NT2/D1 (cell line): ENCODE measurements around the gene MED12L.

Experiments used
- DNase-seq: peaks from one replicate; pipeline ENCODE4 v3.0.0-alpha.2; 2011; ENCODE audit warnings: low read depth, low spot score
- H3K27me3 ChIP-seq: 2 replicates; pipeline ENCODE4 v1.6.0; 2011; ENCODE audit warnings: mild to moderate bottlenecking; ENCODE audit not compliant: insufficient read length, insufficient read depth
- H3K36me3 ChIP-seq: 2 replicates; pipeline ENCODE4 v1.6.1; 2011; ENCODE audit warnings: mild to moderate bottlenecking, low read length, mixed read lengths; ENCODE audit not compliant: insufficient read depth, insufficient read length
- H3K4me1 ChIP-seq: 2 replicates; pipeline ENCODE4 v1.5.1; 2011; ENCODE audit not compliant: insufficient read depth, insufficient read length
- H3K4me3 ChIP-seq: 2 replicates; pipeline ENCODE4 v1.5.1; 2011; ENCODE audit warnings: low read depth; ENCODE audit not compliant: insufficient read length
- H3K9ac ChIP-seq: 2 replicates; pipeline ENCODE4 v1.6.0; 2011; ENCODE audit warnings: low read depth; ENCODE audit not compliant: insufficient read length
- H3K9me3 ChIP-seq: 2 replicates; pipeline ENCODE4 v1.5.1; 2011; ENCODE audit warnings: mild to moderate bottlenecking, low read length; ENCODE audit not compliant: insufficient read depth
- SUZ12 ChIP-seq: IDR thresholded peaks from 2 replicates; pipeline ENCODE4 v1.6.1; 2011; ENCODE audit not compliant: insufficient read length, insufficient read depth; ENCODE audit errors: extremely low read depth
- YY1 ChIP-seq: IDR thresholded peaks from 2 replicates; pipeline ENCODE4 v1.6.1; 2011; ENCODE audit not compliant: insufficient read length, insufficient read depth
- ZNF274 ChIP-seq: IDR thresholded peaks from 2 replicates; pipeline ENCODE4 v1.6.1; 2011; ENCODE audit warnings: mild to moderate bottlenecking, low read depth, low read length

Gene MED12L

GRCh38 chr3:151400341-151400740 lies 314.9 kb downstream of the MED12L start:
- DNase-seq = no peak
- Histone ChIP-seq H3K4me1 (no peaks in the 10 kb centered on the region), H3K27me3 (no peaks in the 10 kb centered on the region), H3K36me3 (no peaks in the 10 kb centered on the region), H3K9me3 (no peaks in the 10 kb centered on the region), H3K4me3 (no peak overlapping the region), H3K9ac (no peak overlapping the region)
- TF ChIP-seq ZNF274 (no peak), YY1 (no peak), SUZ12 (no peak)

GRCh38 chr3:151402349-151402748 lies 316.9 kb downstream of the MED12L start:
- Histone ChIP-seq H3K27me3 (no peaks in the 10 kb centered on the region), H3K4me1 (no peaks in the 10 kb centered on the region), H3K9me3 (no peaks in the 10 kb centered on the region), H3K36me3 (no peaks in the 10 kb centered on the region), H3K4me3 (no peak overlapping the region), H3K9ac (no peak overlapping the region)
- DNase-seq = no peak
- TF ChIP-seq YY1 (no peak), ZNF274 (no peak), SUZ12 (no peak)

GRCh38 chr3:151403246-151403645 lies 317.8 kb downstream of the MED12L start:
- no peaks in the 10 kb centered on the region for H3K36me3 ChIP-seq
- no peaks in the 10 kb centered on the region for H3K4me1 ChIP-seq
- no peak overlapping the region for H3K4me3 ChIP-seq
- H3K9ac ChIP-seq = no peak overlapping the region
- TF ChIP-seq ZNF274 (no peak), YY1 (no peak), SUZ12 (no peak)
- DNase-seq = no peak
- H3K9me3 ChIP-seq = no peaks in the 10 kb centered on the region
- H3K27me3 ChIP-seq = no peaks in the 10 kb centered on the region

- no peaks in the 10 kb centered on the region for H3K36me3 ChIP-seq
- H3K9ac ChIP-seq = no peak overlapping the region
- no peak for DNase-seq
- H3K4me1 ChIP-seq = no peaks in the 10 kb centered on the region
- TF ChIP-seq ZNF274 (no peak), YY1 (no peak), SUZ12 (no peak)
- no peak overlapping the region for H3K4me3 ChIP-seq
- H3K9me3 ChIP-seq = no peaks in the 10 kb centered on the region
- no peaks in the 10 kb centered on the region for H3K27me3 ChIP-seq
Observed at GRCh38 chr3:151404316-151404715, 318.9 kb downstream of the MED12L start.

GRCh38 chr3:151407928-151408327 lies 322.5 kb downstream of the MED12L start:
- Histone ChIP-seq H3K9ac (no peak overlapping the region), H3K4me1 (no peaks in the 10 kb centered on the region), H3K9me3 (no peaks in the 10 kb centered on the region), H3K36me3 (no peaks in the 10 kb centered on the region), H3K27me3 (no peaks in the 10 kb centered on the region), H3K4me3 (no peak overlapping the region)
- no peak for DNase-seq
- TF ChIP-seq YY1 (no peak), ZNF274 (no peak)

GRCh38 chr3:151410891-151411559 lies 325.6 kb downstream of the MED12L start:
- no peak for DNase-seq
- no peaks in the 10 kb centered on the region for H3K4me1 ChIP-seq
- no peaks in the 10 kb centered on the region for H3K27me3 ChIP-seq
- no peak overlapping the region for H3K4me3 ChIP-seq
- TF ChIP-seq SUZ12 (no peak), YY1 (no peak), ZNF274 (no peak)
- H3K9me3 ChIP-seq = no peaks in the 10 kb centered on the region
- H3K36me3 ChIP-seq = no peaks in the 10 kb centered on the region
- no peak overlapping the region for H3K9ac ChIP-seq

- no peak overlapping the region for H3K4me3 ChIP-seq
- no peaks in the 10 kb centered on the region for H3K4me1 ChIP-seq
- H3K9ac ChIP-seq = no peak overlapping the region
- TF ChIP-seq ZNF274 (no peak), YY1 (no peak), SUZ12 (no peak)
- no peaks in the 10 kb centered on the region for H3K36me3 ChIP-seq
- H3K9me3 ChIP-seq = no peaks in the 10 kb centered on the region
- no peaks in the 10 kb centered on the region for H3K27me3 ChIP-seq
- DNase-seq = no peak
Observed at GRCh38 chr3:151412989-151413388, 327.5 kb downstream of the MED12L start.

- TF ChIP-seq YY1 = no peak
- TF ChIP-seq SUZ12 = no peak
- no peak for TF ChIP-seq ZNF274
- no peaks in the 10 kb centered on the region for H3K36me3 ChIP-seq
- no peaks in the 10 kb centered on the region for H3K27me3 ChIP-seq
- no peaks in the 10 kb centered on the region for H3K9me3 ChIP-seq
- H3K9ac ChIP-seq = no peak overlapping the region
- H3K4me1 ChIP-seq = no peaks in the 10 kb centered on the region
- no peak overlapping the region for H3K4me3 ChIP-seq
- DNase-seq = no peak
Observed at GRCh38 chr3:151415289-151415688, 329.8 kb downstream of the MED12L start.
